Raji (cell line): Measurements from ENCODE around the gene GHITM.

Experiments
- POLR2A ChIP-seq: IDR thresholded peaks from 2 replicates; pipeline ENCODE4 v1.6.1; 2011; ENCODE audit warnings: low read depth, low read length, control low read depth; ENCODE audit not compliant: insufficient read depth

Gene GHITM

GRCh38 chr10:84195044-84195830 is 55.9 kb downstream of the GHITM start:
- no peak for TF ChIP-seq POLR2A

GRCh38 chr10:84196083-84196482 is 56.8 kb downstream of the GHITM start:
- no peak for TF ChIP-seq POLR2A

GRCh38 chr10:84196941-84197340 is 57.6 kb downstream of the GHITM start:
- no peak for TF ChIP-seq POLR2A

DNA sequence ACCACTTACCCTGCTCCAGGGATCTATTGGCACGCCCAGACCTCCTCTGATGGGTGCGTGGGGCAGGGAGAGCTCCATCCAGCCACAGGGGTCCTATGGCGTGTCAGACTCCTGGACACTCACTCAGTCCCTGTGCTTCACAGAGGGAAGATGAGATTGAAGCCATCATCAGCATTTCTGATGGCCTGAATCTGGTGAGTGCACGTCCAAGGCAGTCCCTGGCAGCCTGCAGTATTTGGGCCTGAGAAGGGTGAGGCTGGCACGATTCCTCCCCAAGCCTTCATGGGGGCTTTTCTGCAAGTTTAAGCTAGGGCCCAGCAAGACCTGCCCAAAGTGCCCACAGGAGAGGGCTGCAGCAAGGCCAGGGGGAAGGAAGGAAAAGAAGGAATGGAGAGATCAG is 58.3 kb downstream of the GHITM start:
- TF ChIP-seq POLR2A, result no peak

- TF ChIP-seq POLR2A, result no peak
These were observed 59.1 kb downstream of the GHITM start for GRCh38 chr10:84198206-84198915.

GRCh38 chr10:84200537-84201243 is 61.4 kb downstream of the GHITM start:
- no peak for TF ChIP-seq POLR2A

- no peak for TF ChIP-seq POLR2A
These were observed 61.9 kb downstream of the GHITM start for GRCh38 chr10:84201244-84201606.

DNA sequence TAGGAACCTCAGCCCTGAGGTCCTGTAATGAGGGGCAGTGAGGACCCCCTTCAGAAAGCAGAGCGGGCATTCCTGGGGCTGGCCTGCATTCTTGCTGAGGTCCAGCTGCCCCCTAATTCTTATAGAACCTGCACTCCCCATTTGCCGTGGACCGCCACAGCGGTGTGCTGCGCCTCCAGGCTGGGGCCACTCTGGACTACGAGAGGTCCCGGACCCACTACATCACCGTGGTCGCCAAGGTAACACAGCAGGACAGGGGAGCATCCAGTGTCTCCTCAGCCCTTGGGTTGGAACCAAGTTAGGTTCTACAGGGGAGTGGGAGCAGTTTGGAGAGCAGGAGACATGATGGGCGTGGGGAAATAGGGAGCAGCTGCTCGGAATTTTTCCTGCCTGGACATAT is 62.4 kb downstream of the GHITM start:
- TF ChIP-seq POLR2A, result no peak

- no peak for TF ChIP-seq POLR2A
These were observed 63.0 kb downstream of the GHITM start for GRCh38 chr10:84202349-84202748.
